IMR-90 (cell line): ENCODE measurements around the gene MYADML2.

Experiments
- CEBPB ChIP-seq: IDR thresholded peaks from 2 replicates; pipeline ENCODE4 v1.6.1; 2012; ENCODE audit warnings: low read depth, low read length, improper control_type of control experiment
- FOS ChIP-seq: fragments of 150-350 bp; IDR thresholded peaks from 2 replicates; pipeline ENCODE4 v1.6.1; 2016; ENCODE audit warnings: low read depth, low read length
- MAZ ChIP-seq: IDR thresholded peaks from 2 replicates; pipeline ENCODE4 v1.6.1; 2012; ENCODE audit warnings: low read depth, mild to moderate bottlenecking, low read length, improper control_type of control experiment, moderate library complexity, borderline replicate concordance
- MXI1 ChIP-seq: IDR thresholded peaks from 2 replicates; pipeline ENCODE4 v1.6.1; 2012; ENCODE audit warnings: low read depth, mild to moderate bottlenecking, low read length, moderate library complexity, borderline replicate concordance
- NFE2L2 ChIP-seq: fragments of 150-350 bp; IDR thresholded peaks from 2 replicates; pipeline ENCODE4 v1.6.1; 2016; ENCODE audit warnings: low read depth, mild to moderate bottlenecking, low read length
- POLR2A ChIP-seq: IDR thresholded peaks from 2 replicates; pipeline ENCODE4 v1.6.1; 2012; ENCODE audit warnings: mild to moderate bottlenecking, low read depth, low read length
- RAD21 ChIP-seq: IDR thresholded peaks from 2 replicates; pipeline ENCODE4 v1.6.1; 2012; ENCODE audit warnings: low read length, improper control_type of control experiment
- RCOR1 ChIP-seq: IDR thresholded peaks from 2 replicates; pipeline ENCODE4 v1.6.1; 2012; ENCODE audit warnings: mild to moderate bottlenecking, low read length, improper control_type of control experiment; ENCODE audit not compliant: insufficient replicate concordance
- RFX5 ChIP-seq: IDR thresholded peaks from 2 replicates; pipeline ENCODE4 v1.8.0; 2012; ENCODE audit warnings: low read depth, mild to moderate bottlenecking, low read length, moderate library complexity
- TF ChIP-seq, protein P1 (sequence below): conservative IDR thresholded peaks from 2 replicates; pipeline ENCODE4 v1.5.1; 2012; ENCODE audit warnings: mild to moderate bottlenecking, low read depth, low read length, improper control_type of control experiment
- TF ChIP-seq, protein P2 (sequence below): fragments of 150-350 bp; IDR thresholded peaks from 2 replicates; pipeline ENCODE4 v1.6.1; 2017; ENCODE audit warnings: mild to moderate bottlenecking, antibody characterized with exemption, low read length, low read depth

DNA sequence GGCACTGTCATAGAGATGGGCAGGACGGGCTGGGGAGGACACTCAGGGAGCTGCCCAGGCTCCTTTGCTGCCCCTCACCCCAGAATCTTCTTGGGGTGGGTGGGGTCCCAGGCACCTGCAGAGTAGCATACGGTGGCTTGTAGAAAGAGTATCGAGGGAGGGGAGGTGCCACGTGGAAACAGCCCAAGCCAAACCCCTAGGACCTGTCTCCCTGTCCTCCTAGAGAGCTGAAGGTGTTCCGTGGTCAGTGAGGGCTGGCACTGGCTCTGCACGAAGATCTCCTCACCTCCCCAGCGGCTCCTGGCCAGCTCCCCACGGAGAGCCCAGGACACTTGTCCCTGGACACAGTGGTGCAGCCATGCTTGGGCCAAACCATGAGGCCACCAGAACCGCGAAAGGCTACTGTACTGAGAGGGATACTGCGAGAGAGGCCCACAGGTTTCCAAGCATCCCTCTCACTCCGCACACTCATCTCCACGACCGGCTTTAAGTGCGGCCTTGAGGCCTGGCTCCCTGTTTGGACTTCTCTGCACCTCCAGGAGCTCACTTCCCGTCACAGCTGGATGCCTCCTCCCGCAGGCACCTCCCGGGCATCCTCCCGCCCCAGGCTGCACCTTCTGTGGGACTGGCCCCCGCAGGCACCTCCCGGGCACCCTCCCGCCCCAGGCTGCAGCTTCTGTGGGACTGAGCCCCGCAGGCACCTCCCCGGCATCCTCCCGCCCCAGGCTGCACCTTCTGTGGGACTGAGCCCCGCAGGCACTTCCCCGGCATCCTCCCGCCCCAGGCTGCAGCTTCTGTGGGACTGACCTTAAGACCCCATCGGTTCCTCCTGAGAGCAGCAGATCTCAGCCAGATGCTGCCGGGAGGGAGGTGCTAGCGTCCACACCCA is 17.5 kb downstream of the MYADML2 start:
- no peak for TF ChIP-seq RAD21
- TF ChIP-seq, protein P1, sequence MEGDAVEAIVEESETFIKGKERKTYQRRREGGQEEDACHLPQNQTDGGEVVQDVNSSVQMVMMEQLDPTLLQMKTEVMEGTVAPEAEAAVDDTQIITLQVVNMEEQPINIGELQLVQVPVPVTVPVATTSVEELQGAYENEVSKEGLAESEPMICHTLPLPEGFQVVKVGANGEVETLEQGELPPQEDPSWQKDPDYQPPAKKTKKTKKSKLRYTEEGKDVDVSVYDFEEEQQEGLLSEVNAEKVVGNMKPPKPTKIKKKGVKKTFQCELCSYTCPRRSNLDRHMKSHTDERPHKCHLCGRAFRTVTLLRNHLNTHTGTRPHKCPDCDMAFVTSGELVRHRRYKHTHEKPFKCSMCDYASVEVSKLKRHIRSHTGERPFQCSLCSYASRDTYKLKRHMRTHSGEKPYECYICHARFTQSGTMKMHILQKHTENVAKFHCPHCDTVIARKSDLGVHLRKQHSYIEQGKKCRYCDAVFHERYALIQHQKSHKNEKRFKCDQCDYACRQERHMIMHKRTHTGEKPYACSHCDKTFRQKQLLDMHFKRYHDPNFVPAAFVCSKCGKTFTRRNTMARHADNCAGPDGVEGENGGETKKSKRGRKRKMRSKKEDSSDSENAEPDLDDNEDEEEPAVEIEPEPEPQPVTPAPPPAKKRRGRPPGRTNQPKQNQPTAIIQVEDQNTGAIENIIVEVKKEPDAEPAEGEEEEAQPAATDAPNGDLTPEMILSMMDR, result no peak
- no peak for TF ChIP-seq MAZ
- no peak for TF ChIP-seq POLR2A
- TF ChIP-seq FOS, result no peak
- TF ChIP-seq MXI1, result no peak
- no peak for TF ChIP-seq RFX5
- TF ChIP-seq NFE2L2, result no peak
- TF ChIP-seq RCOR1, result no peak
- TF ChIP-seq, protein P2, sequence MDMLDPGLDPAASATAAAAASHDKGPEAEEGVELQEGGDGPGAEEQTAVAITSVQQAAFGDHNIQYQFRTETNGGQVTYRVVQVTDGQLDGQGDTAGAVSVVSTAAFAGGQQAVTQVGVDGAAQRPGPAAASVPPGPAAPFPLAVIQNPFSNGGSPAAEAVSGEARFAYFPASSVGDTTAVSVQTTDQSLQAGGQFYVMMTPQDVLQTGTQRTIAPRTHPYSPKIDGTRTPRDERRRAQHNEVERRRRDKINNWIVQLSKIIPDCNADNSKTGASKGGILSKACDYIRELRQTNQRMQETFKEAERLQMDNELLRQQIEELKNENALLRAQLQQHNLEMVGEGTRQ, result no peak
- no peak for TF ChIP-seq CEBPB
